ENCODE results near the gene B9D1.

The B9D1 gene

GRCh38 chr17:19302791-19303331 is 59.7 kb downstream of the B9D1 start:
- TF ChIP-seq CREB1 (IDR thresholded peaks at IDR 0.05; ENCODE audit: low read depth), result no peak

GRCh38 chr17:19301973-19302372 is 60.5 kb downstream of the B9D1 start:
- TF ChIP-seq USF1 (IDR thresholded peaks at IDR 0.05), result no peak
- TF ChIP-seq TEAD4 (IDR thresholded peaks at IDR 0.05), result no peak
- no peak for TF ChIP-seq RAD21 (IDR thresholded peaks at IDR 0.05; ENCODE audit: low read depth)
- no peak for TF ChIP-seq MAX (IDR thresholded peaks at IDR 0.05)
- TF ChIP-seq ZBTB7A (IDR thresholded peaks at IDR 0.05; ENCODE audit: low read depth), result no peak
- no peak for TF ChIP-seq CEBPB (IDR thresholded peaks at IDR 0.05)
- no peak for TF ChIP-seq FOXM1 (IDR thresholded peaks at IDR 0.05; ENCODE audit: borderline replicate concordance, low read depth)
- TF ChIP-seq REST (IDR thresholded peaks at IDR 0.05; ENCODE audit: low read depth), result no peak
- no peak for TF ChIP-seq NFIC (IDR thresholded peaks at IDR 0.05)
- TF ChIP-seq YY1 (IDR thresholded peaks at IDR 0.05; ENCODE audit: low read depth), result no peak
- no peak for TF ChIP-seq EGR1 (IDR thresholded peaks at IDR 0.05)
- no peak for TF ChIP-seq TAF1 (IDR thresholded peaks at IDR 0.05; ENCODE audit: low read depth)
- no peak for TF ChIP-seq EP300 (IDR thresholded peaks at IDR 0.05; ENCODE audit: borderline replicate concordance)
- TF ChIP-seq TCF12 (IDR thresholded peaks at IDR 0.05; ENCODE audit: low read depth), result no peak
- TF ChIP-seq CREB1 (IDR thresholded peaks at IDR 0.05; ENCODE audit: low read depth), result no peak

- TF ChIP-seq RAD21 (IDR thresholded peaks at IDR 0.05; ENCODE audit: low read depth) (no peak), EGR1 (IDR thresholded peaks at IDR 0.05) (no peak), TEAD4 (IDR thresholded peaks at IDR 0.05) (no peak), TAF1 (IDR thresholded peaks at IDR 0.05; ENCODE audit: low read depth) (no peak)
Observed at GRCh38 chr17:19301274-19301951, 61.1 kb downstream of the B9D1 start.

- TF ChIP-seq MAX (IDR thresholded peaks at IDR 0.05) (no peak), NFIC (IDR thresholded peaks at IDR 0.05) (no peak), FOXM1 (IDR thresholded peaks at IDR 0.05; ENCODE audit: borderline replicate concordance, low read depth) (no peak), USF1 (IDR thresholded peaks at IDR 0.05) (no peak), CREB1 (IDR thresholded peaks at IDR 0.05; ENCODE audit: low read depth) (no peak), REST (IDR thresholded peaks at IDR 0.05; ENCODE audit: low read depth) (no peak), EP300 (IDR thresholded peaks at IDR 0.05; ENCODE audit: borderline replicate concordance) (no peak), RAD21 (IDR thresholded peaks at IDR 0.05; ENCODE audit: low read depth) (no peak), CEBPB (IDR thresholded peaks at IDR 0.05) (no peak), YY1 (IDR thresholded peaks at IDR 0.05; ENCODE audit: low read depth) (no peak), TCF12 (IDR thresholded peaks at IDR 0.05; ENCODE audit: low read depth) (no peak), EGR1 (IDR thresholded peaks at IDR 0.05) (no peak), TAF1 (IDR thresholded peaks at IDR 0.05; ENCODE audit: low read depth) (no peak), TEAD4 (IDR thresholded peaks at IDR 0.05) (no peak)
Observed at GRCh38 chr17:19299866-19300265, 62.7 kb downstream of the B9D1 start.

- TF ChIP-seq TCF12 (IDR thresholded peaks at IDR 0.05; ENCODE audit: low read depth), result no peak
- no peak for TF ChIP-seq TAF1 (IDR thresholded peaks at IDR 0.05; ENCODE audit: low read depth)
- TF ChIP-seq FOXM1 (IDR thresholded peaks at IDR 0.05; ENCODE audit: borderline replicate concordance, low read depth), result no peak
- no peak for TF ChIP-seq USF1 (IDR thresholded peaks at IDR 0.05)
- TF ChIP-seq RAD21 (IDR thresholded peaks at IDR 0.05; ENCODE audit: low read depth), result no peak
- TF ChIP-seq REST (IDR thresholded peaks at IDR 0.05; ENCODE audit: low read depth), result no peak
- TF ChIP-seq EGR1 (IDR thresholded peaks at IDR 0.05), result no peak
- no peak for TF ChIP-seq ZBTB7A (IDR thresholded peaks at IDR 0.05; ENCODE audit: low read depth)
- TF ChIP-seq CEBPB (IDR thresholded peaks at IDR 0.05), result no peak
- TF ChIP-seq CREB1 (IDR thresholded peaks at IDR 0.05; ENCODE audit: low read depth), result no peak
- TF ChIP-seq MAX (IDR thresholded peaks at IDR 0.05), result no peak
- TF ChIP-seq YY1 (IDR thresholded peaks at IDR 0.05; ENCODE audit: low read depth), result no peak
- no peak for TF ChIP-seq EP300 (IDR thresholded peaks at IDR 0.05; ENCODE audit: borderline replicate concordance)
- no peak for TF ChIP-seq NFIC (IDR thresholded peaks at IDR 0.05)
- TF ChIP-seq TEAD4 (IDR thresholded peaks at IDR 0.05), result no peak
Observed at GRCh38 chr17:19299214-19299747, 63.2 kb downstream of the B9D1 start.
